NT2/D1 (cell line): ENCODE results near the gene GASK1A.
A peak's percentile ranks its signal among the peaks of the same experiment; 100 is the strongest.

ENCODE experiments used
- DNase-seq: peaks from one replicate; pipeline ENCODE4 v3.0.0-alpha.2; 2011; ENCODE audit warnings: low read depth, low spot score
- H3K27me3 ChIP-seq: 2 replicates; pipeline ENCODE4 v1.6.0; 2011; ENCODE audit warnings: mild to moderate bottlenecking; ENCODE audit not compliant: insufficient read length, insufficient read depth
- H3K36me3 ChIP-seq: 2 replicates; pipeline ENCODE4 v1.6.1; 2011; ENCODE audit warnings: mild to moderate bottlenecking, low read length, mixed read lengths; ENCODE audit not compliant: insufficient read depth, insufficient read length
- H3K4me1 ChIP-seq: 2 replicates; pipeline ENCODE4 v1.5.1; 2011; ENCODE audit not compliant: insufficient read depth, insufficient read length
- H3K4me3 ChIP-seq: 2 replicates; pipeline ENCODE4 v1.5.1; 2011; ENCODE audit warnings: low read depth; ENCODE audit not compliant: insufficient read length
- H3K9ac ChIP-seq: 2 replicates; pipeline ENCODE4 v1.6.0; 2011; ENCODE audit warnings: low read depth; ENCODE audit not compliant: insufficient read length
- H3K9me3 ChIP-seq: 2 replicates; pipeline ENCODE4 v1.5.1; 2011; ENCODE audit warnings: mild to moderate bottlenecking, low read length; ENCODE audit not compliant: insufficient read depth
- SUZ12 ChIP-seq: IDR thresholded peaks from 2 replicates; pipeline ENCODE4 v1.6.1; 2011; ENCODE audit not compliant: insufficient read length, insufficient read depth; ENCODE audit errors: extremely low read depth
- YY1 ChIP-seq: IDR thresholded peaks from 2 replicates; pipeline ENCODE4 v1.6.1; 2011; ENCODE audit not compliant: insufficient read length, insufficient read depth
- ZNF274 ChIP-seq: IDR thresholded peaks from 2 replicates; pipeline ENCODE4 v1.6.1; 2011; ENCODE audit warnings: mild to moderate bottlenecking, low read depth, low read length

The GASK1A gene

GRCh38 chr3:43071313-43071893 is 92.3 kb downstream of the GASK1A start:
- H3K9me3 ChIP-seq, result no peaks in the 10 kb centered on the region
- no peaks in the 10 kb centered on the region for H3K36me3 ChIP-seq
- no peak overlapping the region for H3K4me3 ChIP-seq
- H3K9ac ChIP-seq, result no peak overlapping the region
- DNase-seq, result peak; percentile 20
- no peaks in the 10 kb centered on the region for H3K27me3 ChIP-seq
- H3K4me1 ChIP-seq, result no peaks in the 10 kb centered on the region
- TF ChIP-seq YY1 (no peak), SUZ12 (no peak), ZNF274 (no peak)

- no peak for TF ChIP-seq YY1
- no peak for TF ChIP-seq ZNF274
- no peak for TF ChIP-seq SUZ12
- no peak overlapping the region for H3K4me3 ChIP-seq
- no peaks in the 10 kb centered on the region for H3K36me3 ChIP-seq
- H3K9ac ChIP-seq, result no peak overlapping the region
- DNase-seq, result no peak
- no peaks in the 10 kb centered on the region for H3K9me3 ChIP-seq
- no peaks in the 10 kb centered on the region for H3K27me3 ChIP-seq
- no peaks in the 10 kb centered on the region for H3K4me1 ChIP-seq
Measured at GRCh38 chr3:43072361-43072760, 93.2 kb downstream of the GASK1A start.

- TF ChIP-seq SUZ12 (no peak), YY1 (no peak), ZNF274 (no peak)
- Histone ChIP-seq H3K4me1 (no peaks in the 10 kb centered on the region), H3K9ac (no peak overlapping the region), H3K9me3 (no peaks in the 10 kb centered on the region), H3K36me3 (peaks cover 6% of the 10 kb centered on the region), H3K27me3 (no peaks in the 10 kb centered on the region), H3K4me3 (no peak overlapping the region)
- DNase-seq, result no peak
Measured at GRCh38 chr3:43073116-43073835, 94.2 kb downstream of the GASK1A start.

GRCh38 chr3:43073836-43074220 is 94.7 kb downstream of the GASK1A start:
- TF ChIP-seq YY1 (no peak), ZNF274 (no peak), SUZ12 (no peak)
- H3K4me1 ChIP-seq, result no peaks in the 10 kb centered on the region
- no peak overlapping the region for H3K9ac ChIP-seq
- no peak for DNase-seq
- no peaks in the 10 kb centered on the region for H3K9me3 ChIP-seq
- H3K36me3 ChIP-seq, result peaks cover 9% of the 10 kb centered on the region
- H3K4me3 ChIP-seq, result no peak overlapping the region
- no peaks in the 10 kb centered on the region for H3K27me3 ChIP-seq

GRCh38 chr3:43074482-43074881 is 95.4 kb downstream of the GASK1A start:
- Histone ChIP-seq H3K9me3 (no peaks in the 10 kb centered on the region), H3K4me1 (no peaks in the 10 kb centered on the region), H3K4me3 (no peak overlapping the region), H3K36me3 (peaks cover 14% of the 10 kb centered on the region), H3K9ac (no peak overlapping the region), H3K27me3 (no peaks in the 10 kb centered on the region)
- no peak for DNase-seq
- no peak for TF ChIP-seq YY1
- no peak for TF ChIP-seq ZNF274
- no peak for TF ChIP-seq SUZ12

GRCh38 chr3:43074901-43075689 is 96.0 kb downstream of the GASK1A start:
- Histone ChIP-seq H3K4me3 (no peak overlapping the region), H3K27me3 (no peaks in the 10 kb centered on the region), H3K4me1 (no peaks in the 10 kb centered on the region), H3K9me3 (no peaks in the 10 kb centered on the region), H3K36me3 (peaks cover 20% of the 10 kb centered on the region), H3K9ac (no peak overlapping the region)
- TF ChIP-seq YY1 (no peak), ZNF274 (no peak), SUZ12 (no peak)
- no peak for DNase-seq
